Measurements from ENCODE around the gene TMEM255B. TPM values are rescaled to one million over a fixed set of nuclear protein-coding genes. Genes with fewer than 3 reads are reported as not detected.

TMEM255B gene
- total and polyA plus RNA-seq, 9 of the 15 experiments (the other 6 are each of a cell fraction or from before 2014, with no cell fraction given): 0.01 to 0.75 (median 0.23) TPM

DNA sequence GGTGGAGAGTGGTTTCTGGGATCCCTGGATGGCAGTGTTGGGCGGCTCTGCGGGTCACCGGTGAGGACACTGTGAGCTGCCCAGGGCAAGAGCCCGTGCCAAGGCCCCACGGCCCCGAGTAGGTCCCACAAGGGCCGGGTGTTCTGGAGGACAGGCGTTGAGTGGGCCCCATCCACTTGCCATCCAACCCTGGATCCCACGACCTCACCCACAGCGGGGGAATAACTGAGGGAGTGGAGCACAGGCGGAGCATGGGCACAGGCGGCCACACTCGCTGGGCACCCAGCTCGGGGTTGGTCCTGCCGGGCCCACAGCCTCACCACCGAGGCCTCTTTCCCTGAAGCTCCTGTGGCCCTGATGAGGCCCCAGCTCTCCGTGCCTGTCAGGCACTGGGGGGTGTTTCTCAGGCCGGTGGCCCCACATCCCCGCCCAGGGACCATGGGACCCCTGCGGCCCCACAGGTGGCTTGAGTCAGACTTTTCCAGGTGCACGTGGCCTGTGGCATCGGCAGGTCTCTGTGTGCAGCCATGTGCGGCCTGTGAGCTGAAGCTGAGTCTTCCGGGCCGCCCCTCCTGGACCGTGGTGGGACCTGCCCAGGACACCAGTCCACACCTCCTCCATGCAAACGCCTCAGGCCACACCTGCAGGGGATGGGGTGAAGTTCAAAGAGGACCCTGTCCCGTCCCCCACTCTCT, 16.6 kb downstream of the TMEM255B start:
- H3K4me3 ChIP-seq: no peak overlapping the region
- POLR2A ChIA-PET: interaction anchor here (0.6 kb wide), 1 partner anchor 145 kb away, joined by 3 read pairs; no protein-coding TSS in a partner anchor
- ATAC-seq: no peak
- H3K27ac ChIP-seq (ENCODE audit: extremely low read depth, low read depth, low read length): no peak overlapping the region
- H3K36me3 ChIP-seq (ENCODE audit: control insufficient read depth, insufficient read depth, low read length): no peaks in the 10 kb centered on the region
- no peak for DNase-seq (ENCODE audit: extremely low read depth in 1 of 4, low spot score in 3 of 4)
- CTCF ChIA-PET (ENCODE audit: low intra/inter-chr PET ratio): no interaction called here
- TF ChIP-seq ZNF717 (CRISPR knock-in tag; IDR thresholded peaks at IDR 0.05): no peak
- intact Hi-C loops (cut with micrococcal nuclease): no loop called here
- no peaks in the 10 kb centered on the region; a peak in 1 of 5 replicates for H3K4me1 ChIP-seq (replicated peaks in 1 of 2; ENCODE audit: control insufficient read depth in 2 of 2, insufficient read depth in 2 of 2, low read length in 2 of 2)
- H3K9me1 ChIP-seq (ENCODE audit: control insufficient read depth, insufficient read depth, low read length): no peaks in the 10 kb centered on the region
- BruUV-seq (replicated peaks): no TSS peak
- no peaks in the 10 kb centered on the region; the same call in 1 of the 2 replicates for H4K20me1 ChIP-seq (replicated peaks; ENCODE audit: control insufficient read depth, insufficient read depth, low read length)
- in situ Hi-C loops (cut with MboI): no loop called here
- no peak overlapping the region for H3K4me2 ChIP-seq (ENCODE audit: insufficient read depth, low read length)
- no peak overlapping the region for H2AFZ ChIP-seq (ENCODE audit: low read depth, low read length)
- no peak for FAIRE-seq
- H3K79me2 ChIP-seq (ENCODE audit: control insufficient read depth, insufficient read depth, low read length): no peaks in the 10 kb centered on the region
- no peak overlapping the region for H3K9ac ChIP-seq (ENCODE audit: insufficient read depth in 1 of 2, low read depth in 2 of 2, low read length in 2 of 2)
- H3K27me3 ChIP-seq (ENCODE audit: control insufficient read depth in 2 of 2, insufficient read depth in 2 of 2, low read length in 2 of 2): peaks cover 0 to 48% of the 10 kb centered on the region in 2 experiments; a peak in 4 of 5 replicates
- WGBS (ENCODE audit: insufficient coverage, low coverage, missing lambda C conversion rate): under 1% methylated on average over 17 of the region's 28 CpGs
- H3K9me3 ChIP-seq (replicated peaks; ENCODE audit: control insufficient read depth, insufficient read depth, low read depth, low read length): no peaks in the 10 kb centered on the region; the same call in 1 of the 2 replicates

- Histone ChIP-seq H3K27me3 (ENCODE audit: control insufficient read depth in 2 of 2, insufficient read depth in 2 of 2, low read length in 2 of 2) (peaks cover 0 to 48% of the 10 kb centered on the region in 2 experiments; a peak in 4 of 5 replicates), H3K9ac (ENCODE audit: insufficient read depth in 1 of 2, low read depth in 2 of 2, low read length in 2 of 2) (no peak overlapping the region), H3K36me3 (ENCODE audit: control insufficient read depth, insufficient read depth, low read length) (no peaks in the 10 kb centered on the region), H3K79me2 (ENCODE audit: control insufficient read depth, insufficient read depth, low read length) (no peaks in the 10 kb centered on the region), H3K27ac (ENCODE audit: extremely low read depth, low read depth, low read length) (no peak overlapping the region), H3K9me3 (replicated peaks; ENCODE audit: control insufficient read depth, insufficient read depth, low read depth, low read length) (no peaks in the 10 kb centered on the region; the same call in 1 of the 2 replicates), H3K4me3 (no peak overlapping the region), H4K20me1 (replicated peaks; ENCODE audit: control insufficient read depth, insufficient read depth, low read length) (no peaks in the 10 kb centered on the region; the same call in 1 of the 2 replicates), H3K4me1 (replicated peaks in 1 of 2; ENCODE audit: control insufficient read depth in 2 of 2, insufficient read depth in 2 of 2, low read length in 2 of 2) (no peaks in the 10 kb centered on the region; a peak in 1 of 5 replicates), H3K4me2 (ENCODE audit: insufficient read depth, low read length) (no peak overlapping the region), H3K9me1 (ENCODE audit: control insufficient read depth, insufficient read depth, low read length) (no peaks in the 10 kb centered on the region), H2AFZ (ENCODE audit: low read depth, low read length) (no peak overlapping the region)
- no peak for FAIRE-seq
- ChIA-PET POLR2A (interaction anchor here (0.6 kb wide), 1 partner anchor 734 kb away, joined by 4 read pairs; no protein-coding TSS in a partner anchor), CTCF (ENCODE audit: low intra/inter-chr PET ratio) (no interaction called here)
- no peak for ATAC-seq
- DNase-seq (ENCODE audit: extremely low read depth in 1 of 4, low spot score in 3 of 4): no peak
- BruUV-seq (replicated peaks): no TSS peak
- in situ Hi-C loops (cut with MboI) (no loop called here), intact Hi-C loops (cut with micrococcal nuclease) (no loop called here)
- WGBS (ENCODE audit: insufficient coverage, low coverage, missing lambda C conversion rate): 2% methylated on average over 26 of the region's 35 CpGs
- TF ChIP-seq, protein P1, sequence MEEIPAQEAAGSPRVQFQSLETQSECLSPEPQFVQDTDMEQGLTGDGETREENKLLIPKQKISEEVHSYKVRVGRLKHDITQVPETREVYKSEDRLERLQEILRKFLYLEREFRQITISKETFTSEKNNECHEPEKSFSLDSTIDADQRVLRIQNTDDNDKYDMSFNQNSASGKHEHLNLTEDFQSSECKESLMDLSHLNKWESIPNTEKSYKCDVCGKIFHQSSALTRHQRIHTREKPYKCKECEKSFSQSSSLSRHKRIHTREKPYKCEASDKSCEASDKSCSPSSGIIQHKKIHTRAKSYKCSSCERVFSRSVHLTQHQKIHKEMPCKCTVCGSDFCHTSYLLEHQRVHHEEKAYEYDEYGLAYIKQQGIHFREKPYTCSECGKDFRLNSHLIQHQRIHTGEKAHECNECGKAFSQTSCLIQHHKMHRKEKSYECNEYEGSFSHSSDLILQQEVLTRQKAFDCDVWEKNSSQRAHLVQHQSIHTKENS (CRISPR knock-in tag; IDR thresholded peaks at IDR 0.05): no peak
Observed at GRCh38 chr13:113776231-113777125, 17.5 kb downstream of the TMEM255B start.
